H1 (cell line): ENCODE data around the gene F10. TPM values are rescaled to one million over a fixed set of nuclear protein-coding genes. Genes with fewer than 3 reads are reported as not detected.

Experiments used
- EGR1 ChIP-seq: IDR thresholded peaks from 2 replicates; pipeline ENCODE4 v1.6.1; 2011; ENCODE audit warnings: low read depth, low read length, borderline replicate concordance
- FOSL1 ChIP-seq: IDR thresholded peaks from 2 replicates; pipeline ENCODE4 v1.6.1; 2011; ENCODE audit warnings: mild to moderate bottlenecking, low read depth, low read length, moderate library complexity; ENCODE audit not compliant: insufficient read depth
- JUN ChIP-seq: IDR thresholded peaks from 2 replicates; pipeline ENCODE4 v1.6.1; 2011; ENCODE audit warnings: low read depth, mild to moderate bottlenecking, improper control_type of control experiment, low read length
- JUND ChIP-seq: IDR thresholded peaks from 2 replicates; pipeline ENCODE4 v1.6.1; 2011; ENCODE audit warnings: mild to moderate bottlenecking, improper control_type of control experiment, low read length
- NANOG ChIP-seq: IDR thresholded peaks from 2 replicates; pipeline ENCODE4 v1.6.1; 2011; ENCODE audit warnings: low read length, low read depth, mild to moderate bottlenecking, inconsistent platforms; ENCODE audit not compliant: insufficient read depth, poor library complexity, severe bottlenecking
- TAF1 ChIP-seq: IDR thresholded peaks from 2 replicates; pipeline ENCODE4 v1.6.1; 2011; ENCODE audit warnings: mild to moderate bottlenecking, low read depth, low read length
- polyA plus RNA-seq, 7 experiments: library from polyadenylated mRNA; depleted of rRNA in 3 of 7; stranded (reverse) in 5 of 7; unstranded in 2 of 7; fragments of >200 nt in 5 of 7; fragments of 200-250 nt in 2 of 7; gene quantifications; 1 replicate in 5 of 7; 2 replicates in 1 of 7; 4 replicates in 1 of 7; pipeline versions ENCODE4 v1.2.1 to v1.2.3, GENCODE V29; 2011 to 2013; ENCODE audit warnings: missing spikeins in 2 of 7, mixed read lengths in 2 of 7
- total RNA-seq: library from RNA; stranded (reverse); fragmentation: NEBNext Ultra II Directional; extraction: Animal tissue kit (Norgen Biotek cat#: 25700); gene quantifications from 2 replicates; pipeline ENCODE4 v1.2.1, GENCODE V29; 2021
- TF ChIP-seq, protein P1 (sequence below): IDR thresholded peaks from 2 replicates; pipeline ENCODE4 v1.6.1; 2011; ENCODE audit warnings: low read depth, mild to moderate bottlenecking, low read length; ENCODE audit not compliant: insufficient read depth

F10 gene
- total and polyA plus RNA-seq, 2 of the 8 experiments (the other 6 are each of a cell fraction or from before 2014, with no cell fraction given): 2.0 to 4.2 TPM

GRCh38 chr13:113077566-113077952, 45.0 kb upstream of the F10 start (continued):
- no peak for TF ChIP-seq JUN
- no peak for TF ChIP-seq FOSL1
- no peak for TF ChIP-seq JUND
- TF ChIP-seq, protein P1, sequence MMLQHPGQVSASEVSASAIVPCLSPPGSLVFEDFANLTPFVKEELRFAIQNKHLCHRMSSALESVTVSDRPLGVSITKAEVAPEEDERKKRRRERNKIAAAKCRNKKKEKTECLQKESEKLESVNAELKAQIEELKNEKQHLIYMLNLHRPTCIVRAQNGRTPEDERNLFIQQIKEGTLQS: no peak
- TF ChIP-seq TAF1: no peak
- no peak for TF ChIP-seq EGR1
- no peak for TF ChIP-seq NANOG
